Ascending aorta (tissue), 2 donors: Measurements from ENCODE around the gene OR11G2. TPM values are rescaled to one million over a fixed set of nuclear protein-coding genes. Genes with fewer than 3 reads are reported as not detected.
"Not testable (repeated sequence)": the region's sequence is repeated elsewhere in the genome, so short reads cannot be mapped to it uniquely, and the experiment has no call there.

Experiments used
- DNase-seq, 2 donors: peaks; one replicate each; pipeline ENCODE4 v3.0.0-alpha.2; 2019; ENCODE audit warnings: low spot score in 2 of 2
- H3K27ac ChIP-seq, 2 donors: fragments of 200-600 bp; sonication (generic); one replicate each; pipeline ENCODE4 v1.5.1; 2016 to 2017; ENCODE audit warnings: mild to moderate bottlenecking in 1 of 2
- H3K27me3 ChIP-seq: fragments of 200-600 bp; sonication (generic); one replicate; pipeline ENCODE4 v1.5.1; 2017
- H3K36me3 ChIP-seq, 2 donors: fragments of 200-600 bp; sonication (generic); one replicate each; pipeline ENCODE4 v1.5.1; 2016
- H3K4me1 ChIP-seq, 2 donors: fragments of 200-600 bp; sonication (generic); one replicate each; pipeline ENCODE4 v1.5.1; 2016 to 2017; ENCODE audit warnings: mild to moderate bottlenecking in 1 of 2
- H3K4me3 ChIP-seq, 2 donors: fragments of 200-600 bp; sonication (generic); one replicate each; pipeline ENCODE4 v1.5.1; 2016 to 2017; ENCODE audit warnings: mild to moderate bottlenecking in 1 of 2
- H3K9me3 ChIP-seq, 2 donors: fragments of 200-600 bp; sonication (generic); one replicate each; pipeline ENCODE4 v1.5.1; 2016
- intact Hi-C: fragments of 100-400 bp; cut with DNase I; formaldehyde crosslinking; loops from one replicate; pipeline ENCODE4 v1.15.1; 2023
- total RNA-seq: library from RNA; depleted of rRNA; stranded (reverse); fragments of >200 nt; gene quantifications from one replicate; pipeline ENCODE4 v1.1.0, GENCODE V29; 2016
- TF ChIP-seq, protein P1 (sequence below), 3 experiments: fragments of 200-600 bp in 2 of 3; fragments of 450-650 bp in 1 of 3; sonication (generic) in 2 of 3; IDR thresholded peaks; one replicate each; pipeline ENCODE4 v1.5.1; 2016 to 2019; ENCODE audit warnings: antibody characterized with exemption in 3 of 3, mild to moderate bottlenecking in 1 of 3, moderate library complexity in 1 of 3

The OR11G2 gene
- total RNA-seq, 1 donor from 2014 or later: not detected

DNA sequence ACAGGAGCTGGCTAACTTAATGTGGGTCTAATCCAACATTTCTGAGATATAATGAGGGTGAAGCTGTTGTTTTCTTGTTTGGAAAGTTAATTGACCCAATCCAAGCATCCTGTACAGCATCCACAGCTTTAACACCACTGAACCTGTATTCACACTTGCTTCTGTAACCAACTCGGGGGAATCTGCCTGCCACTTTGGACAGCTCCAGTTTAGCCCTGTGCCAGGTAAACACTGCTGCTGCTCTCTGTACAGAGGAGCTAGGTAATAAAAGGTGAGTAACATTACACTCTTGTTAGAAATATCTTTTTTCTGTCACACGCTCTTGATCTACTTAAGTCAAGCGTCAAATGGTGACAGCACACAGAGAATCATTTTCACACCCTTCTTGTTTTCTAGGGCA lies 700 bp downstream of the OR11G2 start:
- intact Hi-C loops: no loop called here
- no peak overlapping the region for H3K27ac ChIP-seq
- no peaks in the 10 kb centered on the region for H3K4me1 ChIP-seq
- H3K27me3 ChIP-seq: no peaks in the 10 kb centered on the region
- no peak overlapping the region for H3K4me3 ChIP-seq
- H3K9me3 ChIP-seq: no peaks in the 10 kb centered on the region
- TF ChIP-seq, protein P1, sequence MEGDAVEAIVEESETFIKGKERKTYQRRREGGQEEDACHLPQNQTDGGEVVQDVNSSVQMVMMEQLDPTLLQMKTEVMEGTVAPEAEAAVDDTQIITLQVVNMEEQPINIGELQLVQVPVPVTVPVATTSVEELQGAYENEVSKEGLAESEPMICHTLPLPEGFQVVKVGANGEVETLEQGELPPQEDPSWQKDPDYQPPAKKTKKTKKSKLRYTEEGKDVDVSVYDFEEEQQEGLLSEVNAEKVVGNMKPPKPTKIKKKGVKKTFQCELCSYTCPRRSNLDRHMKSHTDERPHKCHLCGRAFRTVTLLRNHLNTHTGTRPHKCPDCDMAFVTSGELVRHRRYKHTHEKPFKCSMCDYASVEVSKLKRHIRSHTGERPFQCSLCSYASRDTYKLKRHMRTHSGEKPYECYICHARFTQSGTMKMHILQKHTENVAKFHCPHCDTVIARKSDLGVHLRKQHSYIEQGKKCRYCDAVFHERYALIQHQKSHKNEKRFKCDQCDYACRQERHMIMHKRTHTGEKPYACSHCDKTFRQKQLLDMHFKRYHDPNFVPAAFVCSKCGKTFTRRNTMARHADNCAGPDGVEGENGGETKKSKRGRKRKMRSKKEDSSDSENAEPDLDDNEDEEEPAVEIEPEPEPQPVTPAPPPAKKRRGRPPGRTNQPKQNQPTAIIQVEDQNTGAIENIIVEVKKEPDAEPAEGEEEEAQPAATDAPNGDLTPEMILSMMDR (IDR thresholded peaks at IDR 0.05): no peak
- no peaks in the 10 kb centered on the region for H3K36me3 ChIP-seq
- no peak for DNase-seq

DNA sequence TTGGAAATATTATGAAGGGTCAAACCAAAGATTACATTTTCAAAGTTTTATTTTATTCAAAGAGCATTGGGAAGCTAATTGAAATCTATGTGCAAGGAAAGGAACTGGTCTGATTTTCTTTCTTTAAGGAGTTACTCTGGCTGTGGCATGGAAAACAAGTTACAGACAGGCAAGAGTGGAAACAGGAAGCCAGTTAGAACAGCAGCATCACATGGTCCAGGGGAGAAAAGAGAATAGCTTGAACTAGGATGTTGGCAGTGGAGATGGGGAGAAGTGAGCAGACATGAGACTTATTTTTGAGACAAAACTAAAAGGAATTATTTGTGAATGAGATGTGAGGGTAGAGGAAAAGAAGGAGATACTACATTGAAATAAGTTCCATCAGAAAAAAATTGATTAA lies 3.4 kb downstream of the OR11G2 start:
- Histone ChIP-seq H3K4me3 (no peak overlapping the region), H3K27ac (no peak overlapping the region), H3K4me1 (no peaks in the 10 kb centered on the region), H3K27me3 (no peaks in the 10 kb centered on the region), H3K9me3 (no peaks in the 10 kb centered on the region), H3K36me3 (no peaks in the 10 kb centered on the region)
- TF ChIP-seq, protein P1 (IDR thresholded peaks at IDR 0.05): no peak
- no peak for DNase-seq
- intact Hi-C loops: no loop called here

DNA sequence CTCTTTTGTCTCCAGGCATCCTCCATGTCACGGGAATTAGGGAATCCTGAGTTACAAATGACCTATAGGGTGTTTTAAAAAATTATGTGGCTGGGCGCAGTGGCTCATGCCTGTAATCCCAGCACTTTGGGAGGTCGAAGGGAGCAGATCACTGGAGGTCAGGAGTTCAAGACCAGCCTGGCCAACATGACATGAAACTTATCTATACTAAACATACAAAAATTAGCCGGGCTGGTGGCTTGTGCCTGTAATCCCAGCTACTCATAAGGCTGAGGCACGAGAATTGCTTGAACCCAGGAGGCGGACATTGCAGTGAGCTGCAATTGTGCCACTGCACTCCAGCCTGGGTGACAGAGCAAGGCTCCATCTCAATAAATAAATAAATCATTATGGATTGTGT lies 4.5 kb downstream of the OR11G2 start:
- H3K27me3 ChIP-seq, H3K27ac ChIP-seq, H3K4me1 ChIP-seq, DNase-seq, H3K9me3 ChIP-seq, intact Hi-C loops, H3K36me3 ChIP-seq, H3K4me3 ChIP-seq: not testable (repeated sequence)

DNA sequence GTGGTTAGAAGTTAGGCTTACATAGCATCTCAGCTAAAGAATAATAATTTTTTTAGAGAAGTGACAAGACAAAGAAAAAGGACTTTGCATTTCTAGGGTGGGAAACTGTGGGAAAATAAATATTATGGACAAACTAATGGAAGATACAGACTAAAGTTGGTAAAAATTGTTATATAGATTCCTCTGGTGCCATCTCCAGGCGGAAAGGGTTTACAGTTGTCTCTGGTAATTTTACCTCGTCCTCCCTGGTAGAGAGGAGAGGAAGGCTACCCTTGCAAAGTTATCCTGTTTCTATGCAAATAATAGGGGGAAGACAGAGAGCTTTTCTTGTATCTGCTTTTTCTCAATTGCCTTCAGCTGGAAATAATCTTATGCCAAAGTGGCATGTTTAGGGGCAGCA lies 5.2 kb downstream of the OR11G2 start:
- Histone ChIP-seq H3K27ac (no peak overlapping the region), H3K9me3 (no peaks in the 10 kb centered on the region), H3K27me3 (no peaks in the 10 kb centered on the region), H3K36me3 (no peaks in the 10 kb centered on the region), H3K4me1 (no peaks in the 10 kb centered on the region), H3K4me3 (no peak overlapping the region)
- TF ChIP-seq, protein P1 (IDR thresholded peaks at IDR 0.05): no peak
- intact Hi-C loops: no loop called here
- DNase-seq: no peak

DNA sequence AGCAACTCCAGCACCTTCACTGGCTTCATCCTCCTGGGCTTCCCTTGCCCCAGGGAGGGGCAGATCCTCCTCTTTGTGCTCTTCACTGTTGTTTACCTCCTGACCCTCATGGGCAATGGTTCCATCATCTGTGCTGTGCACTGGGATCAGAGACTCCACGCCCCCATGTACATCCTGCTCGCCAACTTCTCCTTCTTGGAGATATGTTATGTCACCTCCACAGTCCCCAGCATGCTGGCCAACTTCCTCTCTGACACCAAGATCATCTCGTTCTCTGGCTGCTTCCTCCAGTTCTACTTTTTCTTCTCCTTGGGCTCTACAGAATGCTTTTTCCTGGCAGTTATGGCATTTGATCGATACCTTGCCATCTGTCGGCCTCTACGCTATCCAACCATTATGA lies 6.8 kb downstream of the OR11G2 start:
- no peaks in the 10 kb centered on the region for H3K27me3 ChIP-seq
- no peaks in the 10 kb centered on the region for H3K4me1 ChIP-seq
- no peaks in the 10 kb centered on the region for H3K9me3 ChIP-seq
- intact Hi-C loops: no loop called here
- TF ChIP-seq, protein P1 (IDR thresholded peaks at IDR 0.05): no peak
- no peak overlapping the region for H3K27ac ChIP-seq
- no peaks in the 10 kb centered on the region for H3K36me3 ChIP-seq
- no peak for DNase-seq
- H3K4me3 ChIP-seq: no peak overlapping the region

DNA sequence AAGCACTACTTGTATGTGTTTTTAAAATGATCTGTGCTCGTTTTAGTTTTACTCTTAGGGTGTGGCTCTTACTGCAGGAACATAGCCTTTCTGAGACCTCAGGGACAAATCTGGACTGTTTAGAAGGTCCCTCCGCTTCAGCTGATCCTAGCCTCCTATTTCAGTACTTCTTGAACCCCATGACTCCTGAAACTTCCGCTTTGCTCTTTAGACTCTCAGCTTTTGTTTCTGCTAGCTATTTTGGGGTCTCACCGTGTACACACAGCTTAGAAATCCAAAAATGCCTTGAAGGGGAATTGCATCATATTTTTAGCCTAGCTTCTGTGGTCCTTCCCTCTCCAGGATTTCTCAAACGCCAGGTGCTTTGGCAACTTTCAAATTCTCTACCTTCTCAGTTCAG lies 8.3 kb downstream of the OR11G2 start:
- TF ChIP-seq, protein P1 (IDR thresholded peaks at IDR 0.05): no peak
- Histone ChIP-seq H3K27me3 (no peaks in the 10 kb centered on the region), H3K4me3 (no peak overlapping the region), H3K27ac (no peak overlapping the region), H3K4me1 (no peaks in the 10 kb centered on the region), H3K9me3 (no peaks in the 10 kb centered on the region), H3K36me3 (no peaks in the 10 kb centered on the region)
- no peak for DNase-seq
- intact Hi-C loops: no loop called here
